ENCODE data around the gene GAL3ST2. TPM values are rescaled to one million over a fixed set of nuclear protein-coding genes. Genes with fewer than 3 reads are reported as not detected.

Gene GAL3ST2
- total and polyA plus RNA-seq, 2 of the 8 experiments (the other 6 are each of a cell fraction or from before 2014, with no cell fraction given): not detected

DNA sequence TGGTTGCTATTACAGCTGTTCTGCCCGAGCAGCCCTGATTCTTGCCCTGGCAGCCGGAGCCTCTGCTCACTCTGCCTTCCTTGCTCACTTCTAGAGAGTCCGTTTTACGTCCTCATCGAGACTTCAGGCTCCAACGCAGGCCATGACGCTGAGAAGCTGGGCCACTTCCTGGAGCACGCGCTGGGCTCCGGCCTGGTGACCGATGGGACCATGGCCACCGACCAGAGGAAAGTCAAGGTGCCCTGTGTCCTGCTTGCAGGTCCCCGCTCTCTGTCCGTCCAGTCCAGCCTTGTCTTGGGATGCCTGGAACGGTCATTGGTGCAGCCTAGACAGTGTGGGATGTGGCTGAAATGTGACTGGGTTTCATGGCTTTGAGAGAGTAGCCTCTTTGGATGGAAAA lies 25.5 kb upstream of the GAL3ST2 start:
- Histone ChIP-seq H3K27ac (ENCODE audit: low read depth, low read length) (no peak overlapping the region), H3K18ac (ENCODE audit: extremely low read depth, low read length) (no peak overlapping the region), H4K20me1 (replicated peaks in 1 of 2; ENCODE audit: control insufficient read depth in 1 of 2, insufficient read depth in 2 of 2, low read length in 2 of 2) (peaks cover 0 to 6% of the 10 kb centered on the region in 2 experiments), H3K79me2 (ENCODE audit: control insufficient read depth in 1 of 2, insufficient read depth in 2 of 2, low read length in 2 of 2) (no peaks in the 10 kb centered on the region), H3K36me3 (ENCODE audit: control insufficient read depth in 2 of 4, insufficient read depth in 4 of 4, low read length in 3 of 4) (no peaks in the 10 kb centered on the region; a peak in 2 of 8 replicates), H2BK120ac (replicated peaks; ENCODE audit: low read depth, low read length) (no peak overlapping the region), H2BK5ac (ENCODE audit: low read depth, low read length) (no peak overlapping the region), H3K4me3 (ENCODE audit: extremely low read depth in 1 of 4, insufficient read depth in 2 of 4, low read depth in 3 of 4, low read length in 4 of 4) (no peak overlapping the region), H2BK12ac (ENCODE audit: low read depth, low read length) (no peak overlapping the region), H3K56ac (replicated peaks; ENCODE audit: insufficient read length, low read depth, low read length) (no peak overlapping the region), H3K4me1 (replicated peaks in 1 of 4; ENCODE audit: control insufficient read depth in 3 of 4, insufficient read depth in 4 of 4, low read length in 3 of 4) (no peaks in the 10 kb centered on the region), H4K5ac (ENCODE audit: insufficient read length, low read depth, low read length) (no peak overlapping the region), H3K23ac (ENCODE audit: insufficient read length) (no peak overlapping the region), H3K23me2 (ENCODE audit: low read depth, low read length) (no peaks in the 10 kb centered on the region), H4K8ac (ENCODE audit: extremely low read depth, insufficient read depth, low read length) (no peak overlapping the region), H3K14ac (ENCODE audit: insufficient read length) (no peak overlapping the region), H2AK5ac (ENCODE audit: low read depth, low read length) (no peak overlapping the region), H2BK15ac (ENCODE audit: low read length) (no peak overlapping the region), H3K79me1 (ENCODE audit: low read depth, low read length) (no peaks in the 10 kb centered on the region), H3K4me2 (ENCODE audit: insufficient read depth in 1 of 2, low read depth in 2 of 2, low read length in 2 of 2) (no peak overlapping the region), H3K9ac (replicated peaks in 1 of 4; ENCODE audit: extremely low read depth in 1 of 4, low read depth in 3 of 4, low read length in 3 of 4) (no peak overlapping the region), H2BK20ac (ENCODE audit: low read length) (no peak overlapping the region), H3K4ac (replicated peaks; ENCODE audit: insufficient read length, low read depth, low read length) (no peak overlapping the region), H4K91ac (replicated peaks; ENCODE audit: insufficient read length, low read length) (no peak overlapping the region), H3K27me3 (replicated peaks in 1 of 4; ENCODE audit: control insufficient read depth in 3 of 4, extremely low read depth in 1 of 4, insufficient read depth in 3 of 4, low read length in 3 of 4) (no peaks in the 10 kb centered on the region), H3K9me3 (ENCODE audit: insufficient read depth in 2 of 2, low read depth in 1 of 2, low read length in 1 of 2) (no peaks in the 10 kb centered on the region), H2AFZ (ENCODE audit: low read length) (no peak overlapping the region)
- TF ChIP-seq SIX5 (IDR thresholded peaks at IDR 0.05; ENCODE audit: low read depth, low read length): no peak
- TF ChIP-seq BCL11A (IDR thresholded peaks at IDR 0.05; ENCODE audit: low read depth in 2 of 2, low read length in 2 of 2): no peak
- no peak for TF ChIP-seq CTBP2 (IDR thresholded peaks at IDR 0.05; ENCODE audit: borderline replicate concordance, insufficient read depth, insufficient read length, low read length)
- TF ChIP-seq SP1 (IDR thresholded peaks at IDR 0.05; ENCODE audit: low read depth, low read length): no peak
- TF ChIP-seq CEBPB (IDR thresholded peaks at IDR 0.05; ENCODE audit: low read depth, low read length): no peak
- no peak for TF ChIP-seq TEAD4 (IDR thresholded peaks at IDR 0.05; ENCODE audit: low read depth, low read length)
- TF ChIP-seq KDM4A (IDR thresholded peaks at IDR 0.05; ENCODE audit: low read depth, low read length, severe bottlenecking): no peak
- TF ChIP-seq, protein P1, sequence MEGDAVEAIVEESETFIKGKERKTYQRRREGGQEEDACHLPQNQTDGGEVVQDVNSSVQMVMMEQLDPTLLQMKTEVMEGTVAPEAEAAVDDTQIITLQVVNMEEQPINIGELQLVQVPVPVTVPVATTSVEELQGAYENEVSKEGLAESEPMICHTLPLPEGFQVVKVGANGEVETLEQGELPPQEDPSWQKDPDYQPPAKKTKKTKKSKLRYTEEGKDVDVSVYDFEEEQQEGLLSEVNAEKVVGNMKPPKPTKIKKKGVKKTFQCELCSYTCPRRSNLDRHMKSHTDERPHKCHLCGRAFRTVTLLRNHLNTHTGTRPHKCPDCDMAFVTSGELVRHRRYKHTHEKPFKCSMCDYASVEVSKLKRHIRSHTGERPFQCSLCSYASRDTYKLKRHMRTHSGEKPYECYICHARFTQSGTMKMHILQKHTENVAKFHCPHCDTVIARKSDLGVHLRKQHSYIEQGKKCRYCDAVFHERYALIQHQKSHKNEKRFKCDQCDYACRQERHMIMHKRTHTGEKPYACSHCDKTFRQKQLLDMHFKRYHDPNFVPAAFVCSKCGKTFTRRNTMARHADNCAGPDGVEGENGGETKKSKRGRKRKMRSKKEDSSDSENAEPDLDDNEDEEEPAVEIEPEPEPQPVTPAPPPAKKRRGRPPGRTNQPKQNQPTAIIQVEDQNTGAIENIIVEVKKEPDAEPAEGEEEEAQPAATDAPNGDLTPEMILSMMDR (IDR thresholded peaks at IDR 0.05; ENCODE audit: control extremely low read depth in 1 of 3, insufficient read depth in 1 of 3, low read depth in 1 of 3, low read length in 3 of 3): no peak
- TF ChIP-seq TAF1 (IDR thresholded peaks at IDR 0.05; ENCODE audit: low read depth, low read length): no peak
- no peak for TF ChIP-seq CHD2 (IDR thresholded peaks at IDR 0.05; ENCODE audit: low read length)
- TF ChIP-seq, protein P2, sequence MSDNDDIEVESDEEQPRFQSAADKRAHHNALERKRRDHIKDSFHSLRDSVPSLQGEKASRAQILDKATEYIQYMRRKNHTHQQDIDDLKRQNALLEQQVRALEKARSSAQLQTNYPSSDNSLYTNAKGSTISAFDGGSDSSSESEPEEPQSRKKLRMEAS (IDR thresholded peaks at IDR 0.05): no peak
- CTCF ChIA-PET (ENCODE audit: partially characterized antibody): interaction anchor here (0.9 to 1.3 kb wide), 3 partner anchors 8 to 27 kb away, joined by 3 to 5 read pairs (median 4); no protein-coding TSS in a partner anchor
- DNase-seq (ENCODE audit: low read depth in 1 of 2, low spot score in 2 of 2) (no peak), FAIRE-seq (no peak)
- POLR2A ChIA-PET (ENCODE audit: partially characterized antibody): interaction anchor here (1.4 kb wide), 1 partner anchor 49 kb away, joined by 4 read pairs; the partner anchor contains the start of gene ING5
- 79% methylated on average over 15 of the region's 15 CpGs; no CpG with 5 or more reads in 1 of the 2 experiments for WGBS, 2 experiments (ENCODE audit: extremely low coverage in 1 of 2, insufficient coverage in 1 of 2, insufficient read length in 1 of 2, insufficient replicate concordance in 2 of 2, low coverage in 1 of 2, low lambda C conversion rate in 2 of 2, missing lambda C conversion rate in 1 of 2)

All from H1 (cell line).